ENCODE results near the gene CPXM1.
A peak's percentile ranks its signal among the peaks of the same experiment; 100 is the strongest.

The CPXM1 gene

DNA sequence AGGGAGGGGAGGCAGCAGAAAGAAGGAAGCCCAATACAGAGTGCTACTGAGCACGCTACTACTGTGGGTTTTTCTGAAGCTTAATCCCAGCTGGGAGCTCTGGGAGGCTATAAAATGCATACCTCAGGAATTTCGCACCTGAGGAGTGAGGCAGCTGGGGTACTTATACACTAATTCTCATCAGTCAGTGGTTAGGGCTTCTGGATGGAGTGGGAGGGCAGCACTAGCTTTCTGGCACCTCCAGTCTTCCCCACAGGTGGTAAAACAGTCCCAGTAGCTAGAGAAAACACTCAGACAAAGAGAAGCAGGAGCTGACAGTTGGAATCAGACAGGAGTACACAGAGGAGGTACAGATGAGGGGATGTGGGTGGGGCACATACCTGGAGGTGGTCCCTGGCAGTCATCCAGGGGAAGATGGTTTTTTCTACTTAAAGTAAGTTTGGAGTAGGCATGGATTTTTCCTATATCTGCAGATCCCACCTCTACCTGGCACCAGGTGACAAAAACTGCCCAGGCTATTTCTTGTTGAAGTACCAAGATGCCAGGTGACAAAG, 37.8 kb downstream of the CPXM1 start:
- DNase-seq = peak in 1 of 2 experiments; percentile 25

DNA sequence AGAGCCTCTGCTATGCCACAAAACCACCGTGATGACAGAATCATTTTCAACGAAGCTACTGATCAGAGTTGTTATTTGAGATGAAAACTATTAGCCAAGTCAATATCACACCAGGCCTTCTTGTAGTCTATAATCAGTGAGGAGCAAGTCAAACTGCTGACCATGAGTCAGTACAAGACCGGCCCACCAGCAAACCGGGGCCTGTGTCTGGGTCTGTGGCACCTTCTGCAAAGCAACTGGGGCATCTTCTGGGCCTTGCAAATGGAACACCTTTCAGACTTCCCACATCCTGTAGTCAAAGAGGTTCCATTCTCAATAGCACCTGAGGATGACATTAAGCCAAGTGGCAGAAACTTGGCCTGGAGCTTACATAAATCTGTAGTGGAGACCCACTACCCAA, 38.5 kb downstream of the CPXM1 start:
- DNase-seq = no peak

DNA sequence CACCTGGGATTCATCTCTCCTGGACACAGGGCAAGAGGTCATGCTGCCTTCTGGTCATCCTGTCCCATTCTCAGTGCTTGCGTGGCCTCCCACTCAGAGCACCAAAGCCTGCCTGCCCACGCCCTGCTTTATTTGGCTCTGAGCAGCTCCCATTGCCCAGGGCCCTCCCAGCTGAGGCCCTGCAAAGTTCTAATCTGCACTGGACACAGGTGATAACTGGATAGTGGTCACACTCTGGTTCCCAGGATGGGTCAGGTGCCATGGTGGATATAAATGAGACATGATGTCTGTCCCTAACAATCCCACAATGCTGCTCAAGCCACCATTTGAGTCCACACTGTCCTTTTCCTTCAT, 39.5 kb downstream of the CPXM1 start:
- DNase-seq = no peak

GRCh38 chr20:2760297-2760951, 40.0 kb downstream of the CPXM1 start:
- DNase-seq = no peak

DNA sequence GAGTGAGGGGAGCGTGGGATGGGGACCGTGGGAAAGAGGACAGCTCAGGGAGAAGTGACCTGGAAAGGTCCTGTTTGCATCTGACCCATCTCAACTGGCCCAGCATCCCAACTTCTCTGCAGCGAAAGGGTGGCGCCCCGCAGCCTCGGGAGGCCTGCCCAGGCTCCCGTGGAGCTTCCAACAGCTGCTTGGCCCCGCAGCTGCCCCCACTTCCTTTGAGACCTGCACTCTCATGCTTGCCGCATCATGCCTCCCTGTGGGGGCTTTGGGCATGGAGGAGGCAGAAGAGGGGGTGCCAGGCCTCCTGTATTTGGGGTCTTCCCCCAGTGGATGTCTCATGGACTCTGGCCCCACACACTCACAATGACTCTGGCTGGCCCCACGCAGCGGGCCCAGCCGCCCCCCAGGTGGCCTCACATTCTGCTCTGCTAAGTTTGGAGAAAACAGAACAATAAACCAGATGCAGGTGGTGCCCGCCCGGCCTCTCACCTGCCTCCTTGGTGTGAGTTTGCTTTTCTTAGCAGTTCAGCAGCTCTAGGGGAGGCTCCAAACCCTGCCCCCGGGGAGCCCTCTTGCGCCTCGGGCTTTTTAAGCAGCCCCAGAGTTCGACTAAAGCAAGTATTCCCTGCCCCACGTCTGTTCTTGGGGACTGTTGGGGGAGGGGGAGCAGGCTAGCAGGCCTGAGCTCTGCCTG, 40.7 kb downstream of the CPXM1 start:
- DNase-seq = no peak

- no peak for DNase-seq
Measured at GRCh38 chr20:2759143-2759542, 41.3 kb downstream of the CPXM1 start.

DNA sequence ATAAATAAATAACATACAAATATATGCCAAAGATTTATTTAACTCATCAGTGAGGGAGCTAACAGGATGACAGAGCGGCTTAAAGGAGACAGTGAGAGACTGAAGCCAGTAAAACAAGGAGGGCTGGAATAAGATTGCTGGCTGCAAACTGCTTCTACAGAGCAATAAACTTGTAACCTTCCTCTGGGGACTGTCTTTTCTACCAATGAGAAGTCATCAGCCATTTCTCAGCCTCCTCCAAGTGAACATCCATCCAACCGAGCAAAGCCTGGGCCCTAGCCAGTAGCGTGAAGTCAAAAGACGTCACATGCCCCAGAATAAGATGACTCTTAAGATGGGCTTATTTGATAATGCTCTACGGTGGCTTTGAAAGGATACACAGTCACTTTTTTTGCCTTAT, 42.5 kb downstream of the CPXM1 start:
- no peak for DNase-seq

DNA sequence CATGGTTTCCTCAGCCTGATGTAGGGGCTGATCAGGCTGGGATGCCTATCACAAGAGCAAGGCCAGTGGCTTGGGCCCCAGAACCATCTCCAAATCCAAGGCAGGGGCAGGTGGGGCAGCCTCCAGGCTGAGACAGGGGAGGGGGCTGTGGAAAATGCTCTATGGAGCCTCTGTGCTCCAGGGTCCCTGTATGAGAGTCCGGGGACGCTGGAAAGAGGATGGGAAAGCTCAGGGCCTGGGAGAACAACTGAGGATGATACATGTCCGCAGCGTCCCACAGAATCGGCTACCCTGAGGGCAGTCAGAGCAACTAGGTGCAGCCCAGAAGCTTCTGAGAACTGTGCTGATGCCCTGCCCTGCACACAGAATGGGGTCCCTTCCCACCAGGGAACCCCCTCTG, 43.4 kb downstream of the CPXM1 start:
- no peak for DNase-seq

DNA sequence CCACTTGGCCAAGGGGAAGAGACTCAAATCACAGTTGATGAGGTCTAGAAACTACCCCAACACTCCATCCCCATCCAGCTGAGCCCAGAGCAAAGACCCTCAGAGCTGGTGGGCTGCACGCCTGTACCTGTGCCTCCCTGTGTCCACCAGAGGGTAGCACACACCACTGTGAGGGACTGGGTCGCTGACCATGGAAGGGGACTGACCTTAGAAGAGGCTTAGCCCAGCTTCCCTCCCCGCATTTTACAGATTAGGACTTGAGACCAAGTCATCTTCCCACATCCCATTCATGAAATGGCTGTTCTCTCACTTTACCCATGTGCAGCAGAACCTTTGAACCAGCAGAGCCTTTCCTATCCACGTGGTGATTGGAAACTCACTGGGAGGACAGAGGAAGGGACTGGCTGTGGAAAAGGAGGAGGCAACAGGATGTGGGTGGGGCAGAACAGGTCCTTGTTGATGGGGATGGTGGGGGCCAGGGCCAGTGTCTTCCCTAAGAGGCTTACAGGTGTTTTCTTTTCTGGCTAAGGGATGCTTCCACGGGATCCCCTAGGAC, 44.3 kb downstream of the CPXM1 start:
- DNase-seq = no peak

GRCh38 chr20:2755451-2756055, 44.9 kb downstream of the CPXM1 start:
- DNase-seq = no peak

DNA sequence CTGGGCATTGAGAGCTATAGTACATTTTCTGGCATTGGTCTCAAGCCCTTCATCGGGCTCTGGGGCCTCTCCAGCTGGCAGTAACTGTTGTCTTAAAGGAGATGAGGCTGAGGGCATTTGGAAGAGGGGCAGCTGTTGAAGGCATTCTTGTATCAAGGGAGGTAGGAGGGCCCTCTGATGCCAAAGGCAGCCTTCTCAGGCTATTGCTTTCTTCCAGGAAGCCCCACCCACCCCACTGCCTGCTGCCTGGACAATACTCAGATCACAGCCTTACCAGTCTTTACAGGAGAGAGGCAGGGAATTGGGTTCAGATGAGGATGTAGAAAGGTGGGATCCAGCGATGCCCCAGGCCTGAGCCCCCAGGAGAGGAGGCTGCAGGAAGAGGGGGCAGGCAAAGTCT, 46.0 kb downstream of the CPXM1 start:
- DNase-seq = no peak

DNA sequence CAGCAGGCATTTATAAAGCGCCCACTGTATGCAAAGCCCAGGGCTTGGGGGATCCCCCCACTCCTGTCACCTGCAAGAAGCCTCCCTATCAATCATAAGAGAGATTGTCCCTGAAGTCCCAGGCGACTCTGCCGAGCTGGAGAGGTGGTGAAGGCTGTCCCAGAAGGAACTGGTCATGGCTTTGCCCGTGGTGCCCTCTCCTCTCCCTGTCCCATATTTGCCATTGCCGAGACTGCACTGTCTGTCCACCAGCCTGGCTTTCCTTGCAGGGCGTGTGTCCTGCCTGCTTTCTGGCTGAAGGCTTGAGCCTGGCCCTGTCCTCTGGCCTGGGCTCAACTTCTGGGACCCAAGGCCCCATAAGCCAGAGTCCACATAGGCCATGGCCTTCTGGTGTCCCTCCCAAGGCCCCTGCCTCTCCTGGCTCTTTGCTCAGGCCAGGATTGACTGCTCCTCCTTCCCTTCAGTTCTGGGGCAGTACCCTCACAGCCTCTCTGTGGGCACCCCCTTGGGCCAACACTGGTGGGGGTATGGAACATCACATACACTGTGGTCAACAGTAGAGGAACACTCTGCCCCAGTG, 46.9 kb downstream of the CPXM1 start:
- DNase-seq = no peak

DNA sequence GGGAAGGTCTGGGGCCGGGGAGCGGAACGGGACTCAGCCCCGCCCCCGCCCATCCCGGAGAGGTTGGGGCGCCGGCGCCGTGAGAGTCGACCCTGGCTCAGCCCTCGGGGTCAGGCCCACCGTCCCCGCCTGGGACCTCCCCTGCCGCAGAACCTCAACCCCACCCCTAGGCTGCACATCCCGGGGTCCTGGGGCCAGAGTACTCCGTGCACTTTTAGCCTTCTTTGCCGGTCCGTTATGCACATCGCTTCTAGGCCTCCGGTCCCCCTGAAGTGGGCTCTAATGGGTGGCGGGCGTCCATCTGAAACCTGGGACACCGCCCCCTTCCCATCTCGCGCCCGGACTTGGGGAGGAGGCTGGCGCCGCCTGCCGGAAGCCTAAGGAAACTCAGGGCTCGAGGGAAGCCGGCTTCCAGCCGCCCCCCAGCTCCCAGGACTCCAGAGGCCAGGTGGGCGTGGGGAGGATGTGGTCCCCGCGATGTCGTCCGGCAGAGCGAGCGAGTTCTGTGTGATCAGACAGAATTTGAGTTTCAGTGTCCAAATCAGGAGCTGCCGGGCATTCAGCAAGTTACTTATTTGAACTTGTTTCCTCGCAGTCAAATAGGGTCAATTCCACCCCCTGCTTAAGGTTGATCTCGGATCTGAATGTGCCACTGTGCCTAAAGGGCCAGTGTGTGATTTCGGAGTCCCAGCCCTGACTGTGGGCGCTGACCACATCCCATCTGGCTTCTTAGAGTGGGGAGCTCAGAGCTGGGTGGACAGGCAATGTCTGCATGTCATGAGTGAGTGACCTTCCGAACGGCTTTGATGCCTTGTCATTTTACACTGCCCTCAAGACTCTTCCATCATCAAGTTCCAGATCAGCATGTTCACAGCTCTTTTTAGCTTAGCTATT, 47.6 kb downstream of the CPXM1 start:
- DNase-seq = peak; percentile 30 to 36

GRCh38 chr20:2751878-2752566, 48.4 kb downstream of the CPXM1 start:
- DNase-seq = peak; percentile 14 to 15

DNA sequence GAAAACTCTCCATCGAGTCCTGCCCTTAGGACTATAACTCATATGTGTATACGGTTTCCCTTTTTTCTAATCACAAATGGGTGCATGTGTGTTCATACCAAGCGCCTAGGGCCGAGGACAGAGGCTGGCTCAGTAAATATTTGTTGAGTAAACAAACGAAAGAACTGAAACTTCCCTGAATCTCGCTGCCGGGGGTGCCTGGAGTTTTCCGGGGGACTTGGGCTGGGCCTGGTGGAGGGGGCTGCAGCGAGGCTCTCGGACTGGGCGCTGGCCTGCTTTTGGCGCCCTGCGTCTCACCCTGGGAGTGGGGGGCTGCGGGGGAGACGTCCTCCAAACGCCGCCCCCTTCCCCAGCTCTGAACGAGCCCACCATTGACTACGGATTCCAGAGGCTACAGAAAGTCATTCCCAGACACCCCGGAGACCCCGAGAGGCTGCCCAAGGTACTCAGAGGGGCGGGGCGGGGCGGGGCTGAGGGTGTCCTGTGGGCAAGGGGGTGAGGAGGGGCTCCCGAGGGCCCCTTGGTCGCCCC, 49.0 kb downstream of the CPXM1 start:
- no peak for DNase-seq

DNA sequence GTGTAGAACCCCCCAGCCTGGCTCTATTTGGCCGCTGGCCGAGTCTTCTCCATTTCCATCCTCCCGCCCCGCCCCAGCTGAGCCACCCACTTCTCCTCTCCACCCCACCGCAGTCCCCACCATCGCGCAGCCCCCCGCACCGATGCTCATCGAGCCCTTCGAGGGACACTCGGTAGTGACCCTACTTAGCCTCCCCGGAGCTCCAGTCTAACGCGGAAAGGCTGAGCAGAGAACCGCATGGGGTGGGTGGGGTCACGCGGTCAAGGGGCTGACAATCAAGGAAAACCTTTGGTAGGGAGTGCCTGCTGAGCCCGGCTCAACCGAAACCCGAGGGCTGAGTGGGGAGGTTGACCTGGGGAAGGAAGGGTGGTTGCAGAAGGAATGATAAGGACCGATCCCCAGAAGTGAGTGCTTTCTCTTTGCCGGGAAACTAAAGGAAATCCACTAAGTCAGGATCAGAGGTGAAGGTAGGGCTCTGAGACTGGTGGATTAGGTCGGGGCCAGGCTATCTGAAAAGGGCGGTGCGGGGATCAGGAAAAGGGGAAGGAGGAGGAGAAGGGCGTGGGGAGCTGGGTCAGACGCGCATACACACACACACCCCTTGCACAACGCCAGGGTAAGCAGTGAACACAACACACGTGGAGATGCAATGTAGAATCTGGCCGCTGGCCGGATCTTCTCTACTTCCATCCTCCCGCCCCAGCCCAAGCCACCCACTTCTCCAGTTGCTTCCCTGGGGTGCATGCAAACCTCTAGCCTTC, 49.8 kb downstream of the CPXM1 start:
- no peak for DNase-seq

DNA sequence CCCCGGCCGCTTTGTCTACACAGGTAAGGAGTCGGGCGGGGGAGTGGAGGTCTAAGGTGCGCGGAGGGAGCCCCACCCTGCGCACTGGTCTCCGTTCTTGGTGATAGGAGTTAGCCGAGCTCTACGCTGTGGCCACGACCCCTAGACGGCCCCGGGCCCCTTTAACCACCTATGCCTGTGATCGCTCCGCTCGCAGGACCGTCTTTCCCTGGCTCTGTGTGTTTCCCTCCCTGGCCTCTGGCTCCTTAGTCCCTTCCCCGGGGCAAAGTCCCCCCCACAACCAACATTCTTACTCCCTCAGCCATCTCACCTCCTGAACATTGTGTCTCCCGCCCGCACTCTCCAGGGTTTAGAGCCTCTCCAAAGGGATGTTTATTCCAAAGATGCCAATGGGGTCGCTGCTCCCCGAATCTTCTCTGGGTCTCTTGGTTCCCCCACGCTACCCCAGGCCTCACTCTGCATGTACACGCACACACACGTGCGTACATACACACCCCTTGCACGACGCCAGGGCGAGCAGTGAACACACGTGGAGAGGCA, 50.4 kb downstream of the CPXM1 start:
- no peak for DNase-seq

DNA sequence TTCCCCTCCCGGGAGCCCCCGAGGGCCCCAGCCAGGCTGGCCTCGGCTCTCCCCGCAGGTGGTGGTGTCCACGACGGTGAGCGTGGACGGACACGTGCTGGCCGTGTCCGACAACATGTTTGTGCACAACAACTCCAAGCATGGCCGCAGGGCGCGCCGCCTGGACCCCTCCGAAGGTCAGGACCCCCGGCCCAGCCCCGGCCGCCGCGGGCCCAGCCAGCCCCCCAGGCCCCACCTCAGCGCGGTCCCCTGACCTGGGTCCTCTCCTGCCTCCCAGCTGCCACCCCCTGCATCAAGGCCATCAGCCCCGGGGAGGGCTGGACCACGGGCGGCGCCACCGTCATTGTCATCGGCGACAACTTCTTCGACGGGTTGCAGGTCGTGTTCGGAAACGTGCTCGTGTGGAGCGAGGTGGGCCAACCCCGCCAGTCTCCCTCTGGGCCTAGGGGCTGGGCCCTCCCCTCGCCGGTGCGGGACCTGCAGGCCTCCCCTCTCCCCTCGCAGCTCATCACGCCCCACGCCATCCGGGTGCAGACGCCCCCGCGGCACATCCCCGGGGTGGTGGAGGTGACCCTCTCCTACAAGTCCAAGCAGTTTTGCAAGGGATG, 51.0 kb downstream of the CPXM1 start:
- no peak for DNase-seq

DNA sequence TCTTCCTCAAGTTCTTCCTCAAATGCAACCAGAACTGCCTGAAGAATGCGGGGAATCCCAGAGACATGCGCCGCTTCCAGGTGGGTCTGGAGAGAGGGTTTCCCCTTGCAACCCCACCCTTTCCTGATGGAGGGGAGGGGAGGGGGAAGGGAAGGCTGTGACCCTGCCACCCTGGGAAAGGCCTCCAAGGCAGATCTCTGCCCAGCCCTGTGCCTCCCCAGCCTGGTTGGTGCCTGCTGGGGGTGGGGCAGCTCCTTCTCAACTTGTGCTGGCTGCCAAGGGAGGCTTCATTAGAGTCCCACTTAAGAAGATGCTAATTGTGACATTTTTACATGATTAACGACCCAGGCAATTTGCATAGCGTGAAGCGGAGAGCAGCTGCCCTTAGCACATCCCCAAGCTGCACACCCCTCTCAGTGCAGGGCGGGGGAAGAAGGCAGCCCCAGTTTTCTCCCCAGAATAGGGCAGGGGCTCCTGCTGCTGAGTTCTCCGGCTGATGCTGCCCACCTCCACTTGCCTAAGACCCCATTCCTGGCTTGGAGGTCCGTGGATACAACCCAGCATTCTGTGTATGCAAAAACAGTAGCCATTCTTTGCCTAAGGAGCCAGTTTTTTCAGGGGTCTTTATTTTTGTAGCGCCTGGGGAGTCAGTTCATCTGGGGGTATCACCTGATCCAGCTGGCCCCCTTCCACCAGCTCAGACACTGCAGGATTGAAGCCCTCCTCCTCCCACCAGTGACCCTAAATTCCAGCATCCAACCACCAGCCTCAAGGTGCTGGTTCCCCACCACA, 51.7 kb downstream of the CPXM1 start:
- DNase-seq = no peak
